Keratinocyte (primary cell): Measurements from ENCODE around the gene FLNB. TPM values are rescaled to one million over a fixed set of nuclear protein-coding genes. Genes with fewer than 3 reads are reported as not detected.

Source experiments
- DNase-seq: peaks from one replicate; pipeline ENCODE4 v3.0.0-alpha.2; 2011; ENCODE audit warnings: low read depth, missing footprints, low spot score
- FAIRE-seq: peaks from 2 replicates; lab custom pipeline; 2011; peaks lifted over from hg19 to GRCh38; lab: Jason Lieb, UNC
- H2AFZ ChIP-seq: 2 replicates; pipeline ENCODE4 v1.6.0; 2012; ENCODE audit warnings: low read length, control low read depth, inconsistent platforms; ENCODE audit not compliant: control insufficient read depth
- H3K27ac ChIP-seq: 2 replicates; pipeline ENCODE4 v1.5.1; 2011; ENCODE audit warnings: low read length; ENCODE audit not compliant: control insufficient read depth, insufficient read depth
- H3K27me3 ChIP-seq: 3 replicates; pipeline ENCODE4 v1.6.0; 2011; ENCODE audit warnings: low read length; ENCODE audit not compliant: control insufficient read depth, insufficient read depth; ENCODE audit errors: extremely low read depth
- H3K36me3 ChIP-seq, 2 experiments: 2 replicates in 1 of 2; 3 replicates in 1 of 2; pipeline ENCODE4 v1.5.1; 2011; ENCODE audit warnings: low read length in 2 of 2, mild to moderate bottlenecking in 1 of 2; ENCODE audit not compliant: control insufficient read depth in 2 of 2, insufficient read depth in 2 of 2; ENCODE audit errors: extremely low read depth in 1 of 2
- H3K4me1 ChIP-seq: 3 replicates; pipeline ENCODE4 v1.5.1; 2011; ENCODE audit warnings: low read length; ENCODE audit not compliant: control insufficient read depth, insufficient read depth; ENCODE audit errors: extremely low read depth
- H3K4me2 ChIP-seq: 3 replicates; pipeline ENCODE4 v1.6.0; 2011; ENCODE audit warnings: low read depth, low read length; ENCODE audit not compliant: control insufficient read depth, insufficient read depth; ENCODE audit errors: extremely low read depth
- H3K4me3 ChIP-seq, 3 experiments: fragments of 200-600 bp in 1 of 3; sonication (generic) in 1 of 3; 2 replicates in 2 of 3; 3 replicates in 1 of 3; pipeline ENCODE4 v1.5.1; 2011 to 2016; ENCODE audit warnings: low read length in 3 of 3, mild to moderate bottlenecking in 3 of 3, control low read depth in 2 of 3, inconsistent platforms in 1 of 3, low read depth in 1 of 3, mixed read lengths in 1 of 3, mixed run types in 1 of 3, moderate library complexity in 1 of 3; ENCODE audit not compliant: control insufficient read depth in 2 of 3, insufficient read depth in 2 of 3; ENCODE audit errors: extremely low read depth in 1 of 3
- H3K79me2 ChIP-seq: 2 replicates; pipeline ENCODE4 v1.6.0; 2012; ENCODE audit warnings: low read length; ENCODE audit not compliant: control insufficient read depth, insufficient read depth
- H3K9ac ChIP-seq: 3 replicates; pipeline ENCODE4 v1.6.0; 2011; ENCODE audit warnings: low read length; ENCODE audit not compliant: control insufficient read depth, insufficient read depth; ENCODE audit errors: extremely low read depth
- H3K9me1 ChIP-seq: 3 replicates; pipeline ENCODE4 v1.6.0; 2011; ENCODE audit warnings: low read length; ENCODE audit not compliant: control insufficient read depth, insufficient read depth; ENCODE audit errors: extremely low read depth
- H3K9me3 ChIP-seq: 2 replicates; pipeline ENCODE4 v1.5.1; 2012; ENCODE audit warnings: low read depth, low read length; ENCODE audit not compliant: control insufficient read depth
- H4K20me1 ChIP-seq: 3 replicates; pipeline ENCODE4 v1.6.0; 2011; ENCODE audit warnings: low read length; ENCODE audit not compliant: control insufficient read depth, insufficient read depth; ENCODE audit errors: extremely low read depth
- EZH2 ChIP-seq: IDR thresholded peaks from one replicate; pipeline ENCODE4 v1.6.1; 2012; ENCODE audit warnings: inconsistent platforms, mild to moderate bottlenecking, low read length, moderate library complexity
- dilution Hi-C: fragments of 300-500 bp; cut with MboI; formaldehyde crosslinking; loops from one replicate; pipeline ENCODE4 v1.7.0; 2020; ENCODE audit warnings: low sequenced_read_pairs; ENCODE audit not compliant: extremely low pct_ligation_motif_present
- polyA plus RNA-seq, 5 experiments: library from polyadenylated mRNA; depleted of rRNA in 3 of 5; stranded (reverse) in 3 of 5; stranded (forward) in 1 of 5; unstranded in 1 of 5; fragments of >200 nt; gene quantifications; 1 replicate in 1 of 5; 2 replicates in 3 of 5; 3 replicates in 1 of 5; pipeline versions ENCODE4 v1.2.1 to v1.2.3, GENCODE V29; 2011 to 2012; ENCODE audit warnings: missing spikeins in 2 of 5, low read depth in 1 of 5, low replicate concordance in 1 of 5
- TF ChIP-seq, protein P1 (sequence below), 3 experiments: IDR thresholded peaks in 1 of 3; conservative IDR thresholded peaks in 1 of 3; optimal IDR thresholded peaks in 1 of 3; 2 replicates in 2 of 3; 3 replicates in 1 of 3; pipeline versions ENCODE3 to v1.5.1; 2011; ENCODE audit warnings: low read length in 3 of 3, mild to moderate bottlenecking in 3 of 3, moderate library complexity in 2 of 3, control low read depth in 1 of 3, inconsistent platforms in 1 of 3; ENCODE audit not compliant: insufficient read depth in 2 of 3; ENCODE audit errors: extremely low read depth in 1 of 3

Gene FLNB
- polyA plus RNA-seq, 1 donor (not counting 4 experiments of a cell fraction or from before 2014, with no cell fraction given), result 289 TPM

DNA sequence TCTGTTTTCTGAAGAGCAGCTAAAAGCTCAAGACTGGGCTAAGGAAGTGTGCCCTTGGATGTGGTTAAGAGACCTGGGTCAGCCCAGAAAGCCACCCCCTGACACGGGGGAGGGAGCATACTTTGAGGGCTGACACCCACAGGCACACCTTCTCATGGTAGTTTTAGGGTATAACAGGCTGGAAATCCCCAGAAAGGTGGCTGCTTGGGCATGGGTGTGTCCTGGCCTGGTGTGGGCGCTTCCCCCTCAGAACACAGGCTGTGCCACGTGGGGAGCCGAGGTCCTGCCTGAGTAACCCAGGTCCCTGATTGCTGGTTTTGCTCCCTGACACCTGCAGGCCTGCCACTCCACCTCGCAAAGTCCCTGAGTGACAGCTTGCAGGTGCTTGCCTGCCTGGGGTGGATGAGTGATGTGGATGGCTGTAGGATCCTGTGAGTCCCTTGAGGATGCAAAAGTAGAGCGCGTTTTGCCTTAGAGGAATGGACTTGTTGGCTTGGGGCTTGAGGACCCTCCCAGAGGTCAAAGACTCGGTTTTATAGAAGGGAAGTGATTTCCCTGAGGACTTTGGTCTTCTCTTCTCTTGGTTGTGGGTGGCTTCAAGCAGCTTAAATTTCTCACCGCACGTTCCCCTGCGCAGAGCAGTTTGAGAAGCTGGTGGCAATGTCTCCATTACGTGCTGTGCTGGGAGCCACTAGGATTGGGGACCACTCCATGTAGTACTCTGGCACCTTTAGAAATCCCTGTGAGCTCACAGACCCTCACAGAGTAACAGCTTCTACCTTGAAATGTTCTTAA, 108.1 kb downstream of the FLNB start:
- Histone ChIP-seq H3K27ac (no peak overlapping the region), H3K27me3 (no peaks in the 10 kb centered on the region), H3K4me2 (no peak overlapping the region), H3K9me1 (no peaks in the 10 kb centered on the region), H3K4me1 (peaks cover 2% of the 10 kb centered on the region), H3K9me3 (no peaks in the 10 kb centered on the region), H2AFZ (no peak overlapping the region), H4K20me1 (peaks cover 48% of the 10 kb centered on the region), H3K79me2 (peaks cover 65% of the 10 kb centered on the region), H3K9ac (no peak overlapping the region), H3K4me3 (no peak overlapping the region), H3K36me3 (peaks cover 68 to 84% of the 10 kb centered on the region in 2 experiments)
- DNase-seq (no peak), FAIRE-seq (no peak)
- no peak for TF ChIP-seq EZH2
- TF ChIP-seq, protein P1, sequence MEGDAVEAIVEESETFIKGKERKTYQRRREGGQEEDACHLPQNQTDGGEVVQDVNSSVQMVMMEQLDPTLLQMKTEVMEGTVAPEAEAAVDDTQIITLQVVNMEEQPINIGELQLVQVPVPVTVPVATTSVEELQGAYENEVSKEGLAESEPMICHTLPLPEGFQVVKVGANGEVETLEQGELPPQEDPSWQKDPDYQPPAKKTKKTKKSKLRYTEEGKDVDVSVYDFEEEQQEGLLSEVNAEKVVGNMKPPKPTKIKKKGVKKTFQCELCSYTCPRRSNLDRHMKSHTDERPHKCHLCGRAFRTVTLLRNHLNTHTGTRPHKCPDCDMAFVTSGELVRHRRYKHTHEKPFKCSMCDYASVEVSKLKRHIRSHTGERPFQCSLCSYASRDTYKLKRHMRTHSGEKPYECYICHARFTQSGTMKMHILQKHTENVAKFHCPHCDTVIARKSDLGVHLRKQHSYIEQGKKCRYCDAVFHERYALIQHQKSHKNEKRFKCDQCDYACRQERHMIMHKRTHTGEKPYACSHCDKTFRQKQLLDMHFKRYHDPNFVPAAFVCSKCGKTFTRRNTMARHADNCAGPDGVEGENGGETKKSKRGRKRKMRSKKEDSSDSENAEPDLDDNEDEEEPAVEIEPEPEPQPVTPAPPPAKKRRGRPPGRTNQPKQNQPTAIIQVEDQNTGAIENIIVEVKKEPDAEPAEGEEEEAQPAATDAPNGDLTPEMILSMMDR (optimal IDR thresholded peaks at IDR 0.05 in 1 of 3, IDR thresholded peaks at IDR 0.05 in 1 of 3, conservative IDR thresholded peaks at IDR 0.05 in 1 of 3; ENCODE audit: extremely low read depth in 1 of 3, insufficient read depth in 2 of 3, low read length in 3 of 3), result no peak
- dilution Hi-C loops, result no loop called here

DNA sequence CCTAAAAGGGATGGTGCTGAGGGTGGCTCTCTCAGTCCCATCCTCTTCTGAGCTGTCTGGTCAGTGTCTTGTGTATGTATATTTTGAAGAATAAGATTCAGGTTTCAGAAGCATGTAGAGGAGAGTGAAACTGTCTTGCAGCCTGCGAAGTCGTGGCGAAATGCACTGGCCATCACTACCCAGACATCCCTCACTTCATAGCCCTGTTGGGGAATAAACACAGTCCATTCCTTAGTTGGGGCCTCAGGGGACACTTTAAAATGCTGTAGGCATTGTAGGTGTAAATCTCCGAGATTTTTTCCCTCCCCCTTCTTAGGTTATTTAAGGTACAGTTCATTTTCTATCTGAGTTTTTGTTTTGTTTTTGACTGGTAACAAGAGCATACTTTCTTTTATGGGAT, 108.8 kb downstream of the FLNB start:
- Histone ChIP-seq H3K4me2 (no peak overlapping the region), H3K9me3 (no peaks in the 10 kb centered on the region), H3K4me1 (no peaks in the 10 kb centered on the region), H3K36me3 (peaks cover 67 to 83% of the 10 kb centered on the region in 2 experiments), H3K9ac (no peak overlapping the region), H3K9me1 (no peaks in the 10 kb centered on the region), H3K27me3 (no peaks in the 10 kb centered on the region), H3K4me3 (no peak overlapping the region), H4K20me1 (peaks cover 51% of the 10 kb centered on the region), H2AFZ (no peak overlapping the region), H3K79me2 (peaks cover 62% of the 10 kb centered on the region), H3K27ac (no peak overlapping the region)
- dilution Hi-C loops, result no loop called here
- no peak for FAIRE-seq
- DNase-seq, result no peak
- no peak for TF ChIP-seq EZH2
- TF ChIP-seq, protein P1 (optimal IDR thresholded peaks at IDR 0.05 in 1 of 3, IDR thresholded peaks at IDR 0.05 in 1 of 3, conservative IDR thresholded peaks at IDR 0.05 in 1 of 3; ENCODE audit: extremely low read depth in 1 of 3, insufficient read depth in 2 of 3, low read length in 3 of 3), result no peak
